H9 (cell line): Measurements from ENCODE around the gene ERMP1. TPM values are rescaled to one million over a fixed set of nuclear protein-coding genes. Genes with fewer than 3 reads are reported as not detected.

ENCODE experiments used
- DNase-seq: peaks from one replicate; pipeline ENCODE4 v3.0.0-alpha.2; 2017
- H2AFZ ChIP-seq: one replicate; pipeline ENCODE4 v1.6.1; 2013; ENCODE audit warnings: mild to moderate bottlenecking, low read length, control low read depth, moderate library complexity
- H2AK5ac ChIP-seq: 2 replicates; pipeline ENCODE4 v1.6.1; 2013; ENCODE audit warnings: low read length, control low read depth, mixed read lengths; ENCODE audit not compliant: insufficient read length
- H2BK120ac ChIP-seq: one replicate; pipeline ENCODE4 v1.6.1; 2013; ENCODE audit warnings: low read depth, mild to moderate bottlenecking, low read length, control low read depth, inconsistent platforms; ENCODE audit not compliant: poor library complexity, severe bottlenecking
- H2BK12ac ChIP-seq: 2 replicates; pipeline ENCODE4 v1.6.1; 2013; ENCODE audit warnings: low read length, control low read depth, mixed read lengths, low read depth; ENCODE audit not compliant: insufficient read length
- H2BK15ac ChIP-seq: 2 replicates; pipeline ENCODE4 v1.6.1; 2013; ENCODE audit warnings: low read depth, low read length, control low read depth
- H2BK20ac ChIP-seq: one replicate; pipeline ENCODE4 v1.6.1; 2013; ENCODE audit warnings: low read depth, mild to moderate bottlenecking, low read length, control low read depth, inconsistent platforms; ENCODE audit not compliant: poor library complexity, severe bottlenecking
- H2BK5ac ChIP-seq: 2 replicates; pipeline ENCODE4 v1.6.1; 2013; ENCODE audit warnings: low read length, control low read depth, mixed read lengths; ENCODE audit not compliant: insufficient read length
- H3K14ac ChIP-seq: 2 replicates; pipeline ENCODE4 v1.6.1; 2013; ENCODE audit warnings: low read length, control low read depth; ENCODE audit not compliant: insufficient read depth
- H3K18ac ChIP-seq: 2 replicates; pipeline ENCODE4 v1.6.1; 2013; ENCODE audit warnings: low read depth, mild to moderate bottlenecking, mixed read lengths, low read length, control low read depth; ENCODE audit not compliant: insufficient read length
- H3K23ac ChIP-seq: 2 replicates; pipeline ENCODE4 v1.6.1; 2013; ENCODE audit warnings: low read length, control low read depth, mixed read lengths, low read depth; ENCODE audit not compliant: insufficient read length
- H3K23me2 ChIP-seq: 2 replicates; pipeline ENCODE4 v1.6.1; 2013; ENCODE audit warnings: low read depth, mild to moderate bottlenecking, mixed read lengths, low read length, control low read depth; ENCODE audit not compliant: insufficient read length, poor library complexity, severe bottlenecking
- H3K27ac ChIP-seq: 2 replicates; pipeline ENCODE4 v1.5.1; 2013; ENCODE audit warnings: low read length, control low read depth, mixed read lengths, low read depth; ENCODE audit not compliant: insufficient read length
- H3K27me3 ChIP-seq: 2 replicates; pipeline ENCODE4 v1.6.1; 2013; ENCODE audit warnings: low read length, control low read depth, inconsistent platforms; ENCODE audit not compliant: insufficient read depth
- H3K4ac ChIP-seq: 2 replicates; pipeline ENCODE4 v1.6.1; 2013; ENCODE audit warnings: low read depth, mild to moderate bottlenecking, control low read depth, inconsistent platforms, low read length, moderate library complexity
- H3K4me1 ChIP-seq: 2 replicates; pipeline ENCODE4 v1.6.1; 2013; ENCODE audit warnings: low read length, control low read depth, inconsistent platforms; ENCODE audit not compliant: insufficient read depth
- H3K4me2 ChIP-seq: 2 replicates; pipeline ENCODE4 v1.6.1; 2013; ENCODE audit warnings: low read length, control low read depth, mixed read lengths; ENCODE audit not compliant: insufficient read length, insufficient read depth
- H3K56ac ChIP-seq: 2 replicates; pipeline ENCODE4 v1.6.1; 2013; ENCODE audit warnings: low read depth, mild to moderate bottlenecking, mixed read lengths, low read length, control low read depth; ENCODE audit not compliant: insufficient read length
- H3K79me1 ChIP-seq: 2 replicates; pipeline ENCODE4 v1.6.1; 2013; ENCODE audit warnings: low read depth, mild to moderate bottlenecking, moderate library complexity, low read length, control low read depth, inconsistent platforms; ENCODE audit not compliant: insufficient read depth, poor library complexity, severe bottlenecking
- H3K79me2 ChIP-seq: 2 replicates; pipeline ENCODE4 v1.6.1; 2013; ENCODE audit warnings: low read length, control low read depth, inconsistent platforms; ENCODE audit not compliant: insufficient read depth
- H3K9ac ChIP-seq: 2 replicates; pipeline ENCODE4 v1.6.1; 2013; ENCODE audit warnings: low read length, control low read depth, mixed read lengths; ENCODE audit not compliant: insufficient read length; ENCODE audit errors: extremely low read depth
- H3K9me3 ChIP-seq: one replicate; pipeline ENCODE4 v1.6.1; 2013; ENCODE audit warnings: low read depth, low read length, inconsistent platforms; ENCODE audit not compliant: control insufficient read depth
- H3T11ph ChIP-seq: one replicate; pipeline ENCODE4 v1.6.1; 2013; ENCODE audit warnings: mild to moderate bottlenecking, low read length, control low read depth, inconsistent platforms
- H4K20me1 ChIP-seq: one replicate; pipeline ENCODE4 v1.6.1; 2013; ENCODE audit not compliant: control insufficient read depth, insufficient read length, insufficient read depth
- H4K5ac ChIP-seq: 2 replicates; pipeline ENCODE4 v1.6.1; 2013; ENCODE audit warnings: low read depth, mild to moderate bottlenecking, mixed read lengths, low read length, control low read depth; ENCODE audit not compliant: insufficient read length
- H4K8ac ChIP-seq: replicated peaks from 2 replicates; pipeline ENCODE4 v1.6.1; 2013; ENCODE audit warnings: low read length, control low read depth, mixed read lengths, low read depth; ENCODE audit not compliant: insufficient read length
- H4K91ac ChIP-seq: 2 replicates; pipeline ENCODE4 v1.6.1; 2013; ENCODE audit warnings: low read depth, mild to moderate bottlenecking, moderate library complexity, mixed read lengths, low read length, control low read depth; ENCODE audit not compliant: insufficient read length
- H3K27ac Mint-ChIP-seq, 3 experiments: 2 replicates in 2 of 3; 3 replicates in 1 of 3; pipeline ENCODE4 v1.8.0; 2020 to 2021; ENCODE audit warnings: mixed read lengths in 3 of 3, mild to moderate bottlenecking in 1 of 3, moderate library complexity in 1 of 3
- H3K27me3 Mint-ChIP-seq: 2 replicates; pipeline ENCODE4 v1.8.0; 2021; ENCODE audit warnings: low read depth, mild to moderate bottlenecking, moderate library complexity, mixed read lengths
- H3K36me3 Mint-ChIP-seq, 3 experiments: 2 replicates in 2 of 3; 3 replicates in 1 of 3; pipeline ENCODE4 v1.8.0; 2020 to 2021; ENCODE audit warnings: low read depth in 3 of 3, mixed read lengths in 3 of 3; ENCODE audit not compliant: insufficient read depth in 1 of 3
- H3K4me1 Mint-ChIP-seq, 2 experiments: 2 replicates each; pipeline ENCODE4 v1.8.0; 2020; ENCODE audit warnings: mixed read lengths in 2 of 2
- H3K4me3 Mint-ChIP-seq, 2 experiments: 2 replicates in 1 of 2; 3 replicates in 1 of 2; pipeline ENCODE4 v1.8.0; 2020 to 2021; ENCODE audit warnings: mild to moderate bottlenecking in 2 of 2, mixed read lengths in 2 of 2, moderate library complexity in 1 of 2
- H3K9me3 Mint-ChIP-seq, 2 experiments: 2 replicates in 1 of 2; 3 replicates in 1 of 2; pipeline ENCODE4 v1.8.0; 2020; ENCODE audit warnings: mild to moderate bottlenecking in 2 of 2, mixed read lengths in 2 of 2, moderate library complexity in 1 of 2
- WGBS: extraction: QIAGEN DNeasy Blood & Tissue Kit; methylation state at CpG from one replicate; pipeline ENCODE4 v1.1.7; 2013; ENCODE audit warnings: missing lambda C conversion rate, low lambda C conversion rate, mixed read lengths; ENCODE audit not compliant: insufficient read length; ENCODE audit errors: extremely low coverage; 5-methylcytosine and 5-hydroxymethylcytosine counted together
- total RNA-seq: library from RNA; stranded (reverse); gene quantifications from 2 replicates; pipeline ENCODE4 v1.2.1, GENCODE V29; 2021
- TF ChIP-seq, protein P1 (sequence below): fragments of 200-600 bp; sonication (generic); conservative IDR thresholded peaks from 3 replicates; pipeline ENCODE4 v1.8.0; 2021; ENCODE audit warnings: antibody characterized with exemption, mild to moderate bottlenecking

Gene ERMP1
- total RNA-seq, 1 experiment from 2014 or later = 20.2 TPM

GRCh38 chr9:5815461-5815860 lies 17.5 kb downstream of the ERMP1 start:
- Mint-ChIP-seq H3K27ac (no peak overlapping the region), H3K36me3 (peaks cover 4 to 20% (median 15%) of the 10 kb centered on the region in 3 experiments; a peak in 5 of 7 replicates), H3K9me3 (no peaks in the 10 kb centered on the region), H3K4me1 (no peaks in the 10 kb centered on the region), H3K27me3 (no peaks in the 10 kb centered on the region), H3K4me3 (no peak overlapping the region)
- Histone ChIP-seq H3K4ac (no peak overlapping the region), H3K27me3 (no peaks in the 10 kb centered on the region), H3T11ph (no peak overlapping the region), H3K23me2 (no peaks in the 10 kb centered on the region), H3K4me1 (no peaks in the 10 kb centered on the region), H4K91ac (no peak overlapping the region), H2BK12ac (no peak overlapping the region), H3K9ac (no peak overlapping the region), H3K56ac (no peak overlapping the region), H3K14ac (no peak overlapping the region), H3K9me3 (no peaks in the 10 kb centered on the region), H2BK120ac (no peak overlapping the region), H3K79me2 (no peaks in the 10 kb centered on the region), H2BK15ac (no peak overlapping the region), H3K79me1 (no peaks in the 10 kb centered on the region), H3K18ac (no peak overlapping the region), H4K5ac (no peak overlapping the region), H2BK20ac (no peak overlapping the region), H3K4me2 (no peak overlapping the region), H3K23ac (no peak overlapping the region), H2AFZ (no peak overlapping the region), H3K27ac (no peak overlapping the region), H2BK5ac (no peak overlapping the region), H4K8ac (no peak overlapping the region), H4K20me1 (no peaks in the 10 kb centered on the region), H2AK5ac (no peak overlapping the region)
- no CpG with 5 or more reads among the region's 1 CpG for WGBS
- TF ChIP-seq, protein P1, sequence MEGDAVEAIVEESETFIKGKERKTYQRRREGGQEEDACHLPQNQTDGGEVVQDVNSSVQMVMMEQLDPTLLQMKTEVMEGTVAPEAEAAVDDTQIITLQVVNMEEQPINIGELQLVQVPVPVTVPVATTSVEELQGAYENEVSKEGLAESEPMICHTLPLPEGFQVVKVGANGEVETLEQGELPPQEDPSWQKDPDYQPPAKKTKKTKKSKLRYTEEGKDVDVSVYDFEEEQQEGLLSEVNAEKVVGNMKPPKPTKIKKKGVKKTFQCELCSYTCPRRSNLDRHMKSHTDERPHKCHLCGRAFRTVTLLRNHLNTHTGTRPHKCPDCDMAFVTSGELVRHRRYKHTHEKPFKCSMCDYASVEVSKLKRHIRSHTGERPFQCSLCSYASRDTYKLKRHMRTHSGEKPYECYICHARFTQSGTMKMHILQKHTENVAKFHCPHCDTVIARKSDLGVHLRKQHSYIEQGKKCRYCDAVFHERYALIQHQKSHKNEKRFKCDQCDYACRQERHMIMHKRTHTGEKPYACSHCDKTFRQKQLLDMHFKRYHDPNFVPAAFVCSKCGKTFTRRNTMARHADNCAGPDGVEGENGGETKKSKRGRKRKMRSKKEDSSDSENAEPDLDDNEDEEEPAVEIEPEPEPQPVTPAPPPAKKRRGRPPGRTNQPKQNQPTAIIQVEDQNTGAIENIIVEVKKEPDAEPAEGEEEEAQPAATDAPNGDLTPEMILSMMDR = no peak
- DNase-seq = no peak
